Measurements from ENCODE around the gene COBLL1.

DNA sequence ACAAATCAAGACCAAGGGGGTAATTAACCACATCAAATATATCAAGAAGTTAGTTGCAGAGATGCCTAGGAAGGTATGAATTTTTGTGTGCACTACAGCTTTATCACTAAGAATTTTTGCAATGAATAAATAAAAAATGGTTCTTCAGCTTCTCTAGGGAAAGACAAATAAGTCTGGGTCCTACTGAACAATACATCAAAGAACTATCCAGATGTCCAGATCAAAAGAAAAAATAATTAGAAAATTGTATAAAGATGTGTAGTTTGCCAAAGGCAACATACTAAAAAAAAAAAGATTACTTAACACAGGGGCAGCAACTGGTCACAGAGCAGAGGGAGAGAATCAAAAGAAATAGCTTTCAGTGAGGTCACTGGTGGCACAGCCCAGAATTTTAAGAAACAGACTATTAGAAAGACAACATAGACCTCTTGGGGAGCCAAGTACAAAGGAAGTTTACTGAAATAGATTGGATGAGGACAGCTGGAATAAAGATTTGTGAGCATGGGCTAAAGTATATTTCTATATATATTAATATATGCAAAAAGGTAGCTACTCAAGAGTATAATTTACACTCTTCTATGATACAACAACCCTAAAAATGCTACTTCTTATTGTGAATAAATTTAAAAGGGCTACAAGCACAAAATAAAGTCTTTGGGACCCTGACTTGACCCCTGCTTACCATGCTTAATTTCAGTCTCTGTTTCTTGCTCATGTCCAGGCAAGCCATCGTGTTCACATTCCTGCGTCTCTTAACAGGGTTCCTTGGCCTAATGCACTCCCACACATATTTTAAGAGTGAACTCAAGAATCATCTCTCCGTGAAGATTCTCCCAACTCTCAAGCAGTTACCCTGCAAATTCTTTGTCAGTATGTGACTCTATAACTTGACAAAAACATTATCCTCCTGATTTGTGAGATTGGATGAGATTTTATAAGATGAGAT is 121.4 kb downstream of the COBLL1 start:
- TF ChIP-seq, protein P1, sequence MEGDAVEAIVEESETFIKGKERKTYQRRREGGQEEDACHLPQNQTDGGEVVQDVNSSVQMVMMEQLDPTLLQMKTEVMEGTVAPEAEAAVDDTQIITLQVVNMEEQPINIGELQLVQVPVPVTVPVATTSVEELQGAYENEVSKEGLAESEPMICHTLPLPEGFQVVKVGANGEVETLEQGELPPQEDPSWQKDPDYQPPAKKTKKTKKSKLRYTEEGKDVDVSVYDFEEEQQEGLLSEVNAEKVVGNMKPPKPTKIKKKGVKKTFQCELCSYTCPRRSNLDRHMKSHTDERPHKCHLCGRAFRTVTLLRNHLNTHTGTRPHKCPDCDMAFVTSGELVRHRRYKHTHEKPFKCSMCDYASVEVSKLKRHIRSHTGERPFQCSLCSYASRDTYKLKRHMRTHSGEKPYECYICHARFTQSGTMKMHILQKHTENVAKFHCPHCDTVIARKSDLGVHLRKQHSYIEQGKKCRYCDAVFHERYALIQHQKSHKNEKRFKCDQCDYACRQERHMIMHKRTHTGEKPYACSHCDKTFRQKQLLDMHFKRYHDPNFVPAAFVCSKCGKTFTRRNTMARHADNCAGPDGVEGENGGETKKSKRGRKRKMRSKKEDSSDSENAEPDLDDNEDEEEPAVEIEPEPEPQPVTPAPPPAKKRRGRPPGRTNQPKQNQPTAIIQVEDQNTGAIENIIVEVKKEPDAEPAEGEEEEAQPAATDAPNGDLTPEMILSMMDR (IDR thresholded peaks at IDR 0.05; ENCODE audit: poor library complexity) = no peak
- no peak for TF ChIP-seq EZH2phosphoT487 (IDR thresholded peaks at IDR 0.05; ENCODE audit: low read depth, severe bottlenecking, unreplicated experiment)

Measured in hepatocyte (in vitro differentiated cells).